Mononuclear cell (primary cell): ENCODE measurements around the gene IGF1R. TPM values are rescaled to one million over a fixed set of nuclear protein-coding genes. Genes with fewer than 3 reads are reported as not detected.

Experiments used
- H3K27me3 ChIP-seq: 2 replicates; pipeline ENCODE4 v1.6.0; 2011; ENCODE audit warnings: low read length, control low read depth; ENCODE audit not compliant: insufficient read depth
- H3K4me1 ChIP-seq: 2 replicates; pipeline ENCODE4 v1.5.1; 2011; ENCODE audit warnings: mild to moderate bottlenecking, low read length, control low read depth; ENCODE audit not compliant: insufficient read depth
- H3K4me3 ChIP-seq: 2 replicates; pipeline ENCODE4 v1.5.1; 2011; ENCODE audit warnings: mild to moderate bottlenecking, low read length, moderate library complexity
- H3K9me3 ChIP-seq: 2 replicates; pipeline ENCODE4 v1.5.1; 2011; ENCODE audit warnings: low read depth, mild to moderate bottlenecking, control low read depth, low read length
- total RNA-seq: library from RNA; depleted of rRNA; stranded (reverse); fragments of >200 nt; gene quantifications from one replicate; pipeline ENCODE4 v1.2.3, GENCODE V29; 2012

Gene IGF1R
- total RNA-seq, 1 donor: 23.5 TPM

GRCh38 chr15:98729446-98730042 is 81.2 kb downstream of the IGF1R start:
- no peak overlapping the region for H3K4me3 ChIP-seq
- peaks cover 8% of the 10 kb centered on the region for H3K4me1 ChIP-seq
- no peaks in the 10 kb centered on the region for H3K27me3 ChIP-seq
- no peaks in the 10 kb centered on the region for H3K9me3 ChIP-seq

- peaks cover 23% of the 10 kb centered on the region for H3K4me1 ChIP-seq
- H3K27me3 ChIP-seq: no peaks in the 10 kb centered on the region
- H3K9me3 ChIP-seq: no peaks in the 10 kb centered on the region
- no peak overlapping the region for H3K4me3 ChIP-seq
Observed at GRCh38 chr15:98730860-98731711, 82.7 kb downstream of the IGF1R start.

GRCh38 chr15:98731712-98732450 is 83.5 kb downstream of the IGF1R start:
- H3K4me1 ChIP-seq: peaks cover 23% of the 10 kb centered on the region
- H3K27me3 ChIP-seq: no peaks in the 10 kb centered on the region
- no peak overlapping the region for H3K4me3 ChIP-seq
- no peaks in the 10 kb centered on the region for H3K9me3 ChIP-seq

DNA sequence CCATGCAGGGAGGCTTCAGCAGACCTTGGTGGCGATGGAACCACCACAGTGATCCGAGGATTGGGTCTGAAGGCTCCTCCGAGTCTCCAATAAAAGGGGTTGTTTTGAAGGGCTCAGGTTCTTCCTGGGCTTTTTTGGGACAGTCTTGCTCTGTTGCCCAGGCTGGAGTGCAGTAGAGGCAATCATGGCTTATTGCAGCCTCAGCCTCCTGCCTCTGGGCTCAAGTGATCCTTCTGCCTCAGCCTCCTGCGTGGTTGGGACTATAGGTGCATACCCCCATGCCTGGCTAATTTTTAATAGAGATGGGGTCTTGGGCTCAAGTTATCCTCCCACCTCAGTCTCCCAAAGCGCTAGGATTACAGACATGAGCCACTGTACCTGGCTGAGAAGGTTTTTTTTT is 84.8 kb downstream of the IGF1R start:
- no peak overlapping the region for H3K4me3 ChIP-seq
- H3K4me1 ChIP-seq: peaks cover 23% of the 10 kb centered on the region
- H3K9me3 ChIP-seq: no peaks in the 10 kb centered on the region
- H3K27me3 ChIP-seq: no peaks in the 10 kb centered on the region

DNA sequence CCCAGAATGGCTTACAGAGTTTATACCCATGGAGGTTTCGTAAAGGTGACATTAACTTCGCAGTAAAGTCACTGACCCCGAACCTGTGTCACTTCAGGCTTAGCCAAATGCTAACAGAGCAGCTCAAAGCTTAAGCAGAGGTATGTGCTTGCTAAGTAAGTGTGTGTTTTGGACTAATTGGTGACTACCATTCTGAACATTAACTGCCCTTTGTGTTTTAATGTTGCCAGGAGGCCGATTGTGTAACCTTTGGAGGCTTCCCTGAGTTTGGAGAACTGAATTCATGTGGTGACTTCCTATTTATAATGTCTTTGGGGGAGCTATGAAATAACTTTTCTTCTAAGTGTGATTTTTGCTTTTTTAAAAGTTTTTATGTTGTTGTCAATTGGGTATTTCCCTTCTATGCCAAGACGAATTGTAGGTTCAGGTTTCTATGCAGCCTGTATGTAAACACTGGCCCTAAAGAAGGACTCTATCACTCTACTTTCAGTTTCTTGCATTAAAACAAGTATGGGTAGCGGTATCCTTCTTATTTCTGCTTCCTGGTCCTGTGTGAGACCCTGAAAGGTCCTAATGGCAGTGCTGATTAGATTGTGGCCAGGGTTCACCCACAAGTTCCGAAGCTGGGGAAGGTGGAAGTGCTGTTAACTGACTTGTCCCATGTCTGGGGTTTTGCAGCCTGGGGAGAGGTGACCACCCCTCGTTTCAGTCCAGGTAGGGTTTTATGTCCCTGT is 86.3 kb downstream of the IGF1R start:
- H3K4me3 ChIP-seq: no peak overlapping the region
- H3K9me3 ChIP-seq: no peaks in the 10 kb centered on the region
- peaks cover 23% of the 10 kb centered on the region for H3K4me1 ChIP-seq
- H3K27me3 ChIP-seq: no peaks in the 10 kb centered on the region

GRCh38 chr15:98735304-98735703 is 87.0 kb downstream of the IGF1R start:
- H3K4me1 ChIP-seq: peaks cover 23% of the 10 kb centered on the region
- H3K27me3 ChIP-seq: no peaks in the 10 kb centered on the region
- H3K9me3 ChIP-seq: no peaks in the 10 kb centered on the region
- H3K4me3 ChIP-seq: no peak overlapping the region

DNA sequence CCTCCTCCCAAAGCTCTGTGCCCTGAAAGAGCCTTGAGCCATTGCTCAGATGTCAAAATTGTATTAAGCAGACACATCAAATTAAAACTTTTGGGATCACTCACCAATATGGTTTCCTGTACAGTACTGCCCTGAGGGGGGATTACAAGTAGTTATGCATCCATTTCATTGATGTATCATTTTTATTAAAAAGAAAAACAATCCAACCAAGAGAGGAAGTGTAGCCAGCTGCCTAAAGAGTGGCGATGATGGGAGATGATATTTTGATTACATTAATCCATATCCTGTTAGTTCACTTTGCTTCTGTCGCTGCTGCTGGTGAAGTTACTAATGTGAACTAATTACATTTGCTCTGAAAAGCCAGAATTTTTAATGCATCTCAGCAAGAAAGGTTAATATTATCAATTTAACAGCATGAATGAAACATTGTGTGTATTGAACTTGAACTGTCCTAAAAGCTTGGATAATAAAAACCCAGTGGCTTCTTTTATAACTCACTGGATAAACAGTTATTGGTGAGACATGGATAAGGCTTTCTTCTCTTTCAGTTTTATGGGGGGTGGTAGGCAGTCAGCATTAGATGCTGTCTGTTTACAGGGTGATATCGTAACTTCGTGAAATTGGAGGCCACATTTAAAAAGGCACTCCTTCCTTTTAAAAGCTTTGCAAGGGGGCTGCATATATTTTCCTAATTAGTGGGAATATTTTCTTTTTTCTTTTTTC is 87.7 kb downstream of the IGF1R start:
- H3K27me3 ChIP-seq: no peaks in the 10 kb centered on the region
- peaks cover 23% of the 10 kb centered on the region for H3K4me1 ChIP-seq
- no peaks in the 10 kb centered on the region for H3K9me3 ChIP-seq
- no peak overlapping the region for H3K4me3 ChIP-seq

- H3K27me3 ChIP-seq: no peaks in the 10 kb centered on the region
- H3K4me1 ChIP-seq: peaks cover 23% of the 10 kb centered on the region
- H3K4me3 ChIP-seq: no peak overlapping the region
- H3K9me3 ChIP-seq: no peaks in the 10 kb centered on the region
Observed at GRCh38 chr15:98737159-98737558, 88.8 kb downstream of the IGF1R start.

GRCh38 chr15:98737721-98738120 is 89.4 kb downstream of the IGF1R start:
- peaks cover 23% of the 10 kb centered on the region for H3K4me1 ChIP-seq
- no peaks in the 10 kb centered on the region for H3K9me3 ChIP-seq
- H3K4me3 ChIP-seq: no peak overlapping the region
- H3K27me3 ChIP-seq: no peaks in the 10 kb centered on the region

GRCh38 chr15:98738689-98739401 is 90.5 kb downstream of the IGF1R start:
- H3K4me1 ChIP-seq: peaks cover 22% of the 10 kb centered on the region
- H3K9me3 ChIP-seq: no peaks in the 10 kb centered on the region
- no peak overlapping the region for H3K4me3 ChIP-seq
- no peaks in the 10 kb centered on the region for H3K27me3 ChIP-seq

DNA sequence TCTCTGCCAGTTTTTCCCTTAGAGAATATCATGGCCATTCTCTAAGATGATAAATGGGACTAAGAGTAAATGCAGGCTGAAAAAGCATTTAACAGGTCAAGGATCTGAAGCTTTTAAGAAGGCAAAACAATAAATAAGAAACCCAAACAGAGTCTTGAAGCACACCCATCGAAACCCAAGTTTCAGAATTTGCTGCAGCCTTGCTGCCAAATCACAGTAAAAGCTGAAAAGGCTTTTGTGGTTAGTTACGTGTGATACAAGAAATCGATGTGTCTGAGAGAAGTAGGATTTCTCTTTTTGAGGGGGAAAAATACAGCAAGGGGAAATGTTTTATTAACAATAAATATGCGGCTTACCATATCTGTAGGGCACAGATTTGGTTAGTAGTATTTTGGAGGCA is 92.0 kb downstream of the IGF1R start:
- peaks cover 20% of the 10 kb centered on the region for H3K4me1 ChIP-seq
- H3K9me3 ChIP-seq: no peaks in the 10 kb centered on the region
- H3K4me3 ChIP-seq: no peak overlapping the region
- no peaks in the 10 kb centered on the region for H3K27me3 ChIP-seq

GRCh38 chr15:98740963-98741362 is 92.6 kb downstream of the IGF1R start:
- peaks cover 20% of the 10 kb centered on the region for H3K4me1 ChIP-seq
- no peaks in the 10 kb centered on the region for H3K27me3 ChIP-seq
- no peaks in the 10 kb centered on the region for H3K9me3 ChIP-seq
- H3K4me3 ChIP-seq: no peak overlapping the region

- H3K9me3 ChIP-seq: no peaks in the 10 kb centered on the region
- H3K4me1 ChIP-seq: peaks cover 21% of the 10 kb centered on the region
- H3K4me3 ChIP-seq: no peak overlapping the region
- H3K27me3 ChIP-seq: no peaks in the 10 kb centered on the region
Observed at GRCh38 chr15:98743177-98743576, 94.8 kb downstream of the IGF1R start.

DNA sequence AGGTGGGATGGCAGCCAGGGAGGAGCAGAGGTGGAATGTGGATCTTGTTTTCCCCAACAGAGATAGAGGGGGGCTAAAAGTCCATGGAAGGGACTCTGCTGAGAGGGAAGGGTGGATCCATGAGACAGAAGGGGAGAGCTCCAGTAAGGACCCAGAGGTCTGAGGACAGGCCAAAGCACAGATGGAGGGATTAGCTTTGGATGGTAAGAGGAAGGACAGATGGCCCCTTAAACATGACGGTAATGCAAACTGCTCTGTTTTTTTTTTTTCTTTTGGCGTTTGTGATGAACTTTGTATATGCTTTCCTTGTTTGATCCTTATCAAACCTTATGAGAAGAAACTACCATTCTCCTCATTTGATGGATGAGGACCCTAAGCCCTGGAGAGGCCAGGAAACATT is 96.2 kb downstream of the IGF1R start:
- Histone ChIP-seq H3K4me1 (peaks cover 21% of the 10 kb centered on the region), H3K9me3 (no peaks in the 10 kb centered on the region), H3K4me3 (no peak overlapping the region), H3K27me3 (no peaks in the 10 kb centered on the region)
